ENCODE results near the gene COQ9.

The COQ9 gene

DNA sequence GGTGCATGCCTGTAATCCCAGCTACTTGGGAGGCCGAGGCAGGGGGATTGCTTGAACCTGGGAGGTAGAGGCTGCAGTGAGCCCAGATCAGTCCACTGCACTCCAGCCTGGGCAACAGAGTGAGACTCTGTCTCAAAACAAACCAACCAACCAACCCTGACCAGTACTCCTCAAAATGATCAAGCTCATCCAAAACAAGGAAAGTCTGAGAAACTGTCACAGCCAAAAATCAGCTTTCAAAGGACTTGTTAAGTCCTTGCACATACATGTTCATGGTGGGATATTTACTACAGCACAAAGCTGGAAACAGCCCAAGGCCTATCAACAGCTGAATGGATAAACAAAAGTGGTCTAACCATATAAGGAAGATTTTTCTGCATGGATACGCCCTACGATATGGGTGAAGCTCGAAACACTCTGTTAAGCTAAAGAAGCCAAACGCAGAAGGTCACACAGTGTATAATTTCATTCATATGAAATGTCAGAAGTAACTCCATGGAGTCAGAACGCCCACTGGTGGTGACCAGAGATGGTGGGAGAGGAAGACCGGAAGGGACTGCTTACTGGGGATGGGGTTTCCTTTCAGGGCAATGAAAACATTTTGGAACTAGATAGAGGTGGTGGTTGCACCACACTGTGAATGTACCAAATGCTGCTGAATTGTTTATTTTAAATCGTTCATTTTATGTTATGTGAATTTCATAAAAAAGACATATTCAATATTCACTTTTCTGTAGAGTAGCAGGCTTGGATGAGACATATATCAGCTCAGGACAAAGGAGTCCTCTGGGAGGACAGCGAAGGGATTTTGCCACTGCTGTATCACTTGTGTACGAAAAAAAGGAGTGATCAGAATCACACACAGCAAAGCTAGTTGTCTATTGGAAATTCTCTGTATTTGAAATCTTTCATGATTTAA is 25.0 kb upstream of the COQ9 start:
- no peaks in the 10 kb centered on the region; the same call in none of the 2 replicates for H3K36me3 ChIP-seq
- peak; percentile 59 for DNase-seq
- no peak overlapping the region for H3K4me3 ChIP-seq (ENCODE audit: low read depth, low read length)
- H3K27me3 ChIP-seq (ENCODE audit: insufficient read depth, low read depth, severe bottlenecking) = no peaks in the 10 kb centered on the region
- TF ChIP-seq, protein P1, sequence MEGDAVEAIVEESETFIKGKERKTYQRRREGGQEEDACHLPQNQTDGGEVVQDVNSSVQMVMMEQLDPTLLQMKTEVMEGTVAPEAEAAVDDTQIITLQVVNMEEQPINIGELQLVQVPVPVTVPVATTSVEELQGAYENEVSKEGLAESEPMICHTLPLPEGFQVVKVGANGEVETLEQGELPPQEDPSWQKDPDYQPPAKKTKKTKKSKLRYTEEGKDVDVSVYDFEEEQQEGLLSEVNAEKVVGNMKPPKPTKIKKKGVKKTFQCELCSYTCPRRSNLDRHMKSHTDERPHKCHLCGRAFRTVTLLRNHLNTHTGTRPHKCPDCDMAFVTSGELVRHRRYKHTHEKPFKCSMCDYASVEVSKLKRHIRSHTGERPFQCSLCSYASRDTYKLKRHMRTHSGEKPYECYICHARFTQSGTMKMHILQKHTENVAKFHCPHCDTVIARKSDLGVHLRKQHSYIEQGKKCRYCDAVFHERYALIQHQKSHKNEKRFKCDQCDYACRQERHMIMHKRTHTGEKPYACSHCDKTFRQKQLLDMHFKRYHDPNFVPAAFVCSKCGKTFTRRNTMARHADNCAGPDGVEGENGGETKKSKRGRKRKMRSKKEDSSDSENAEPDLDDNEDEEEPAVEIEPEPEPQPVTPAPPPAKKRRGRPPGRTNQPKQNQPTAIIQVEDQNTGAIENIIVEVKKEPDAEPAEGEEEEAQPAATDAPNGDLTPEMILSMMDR (IDR thresholded peaks at IDR 0.05; ENCODE audit: low read depth, low read length) = peak; percentile 64
- H3K27ac ChIP-seq = no peak overlapping the region
- no peaks in the 10 kb centered on the region for H3K9me3 ChIP-seq (ENCODE audit: severe bottlenecking)

GRCh38 chr16:57423152-57423551 is 24.1 kb upstream of the COQ9 start:
- Histone ChIP-seq H3K27me3 (ENCODE audit: insufficient read depth, low read depth, severe bottlenecking) (no peaks in the 10 kb centered on the region), H3K4me3 (ENCODE audit: low read depth, low read length) (no peak overlapping the region), H3K9me3 (ENCODE audit: severe bottlenecking) (no peaks in the 10 kb centered on the region), H3K27ac (no peak overlapping the region), H3K36me3 (no peaks in the 10 kb centered on the region; the same call in none of the 2 replicates)
- DNase-seq = no peak
- TF ChIP-seq, protein P1 (IDR thresholded peaks at IDR 0.05; ENCODE audit: low read depth, low read length) = no peak

DNA sequence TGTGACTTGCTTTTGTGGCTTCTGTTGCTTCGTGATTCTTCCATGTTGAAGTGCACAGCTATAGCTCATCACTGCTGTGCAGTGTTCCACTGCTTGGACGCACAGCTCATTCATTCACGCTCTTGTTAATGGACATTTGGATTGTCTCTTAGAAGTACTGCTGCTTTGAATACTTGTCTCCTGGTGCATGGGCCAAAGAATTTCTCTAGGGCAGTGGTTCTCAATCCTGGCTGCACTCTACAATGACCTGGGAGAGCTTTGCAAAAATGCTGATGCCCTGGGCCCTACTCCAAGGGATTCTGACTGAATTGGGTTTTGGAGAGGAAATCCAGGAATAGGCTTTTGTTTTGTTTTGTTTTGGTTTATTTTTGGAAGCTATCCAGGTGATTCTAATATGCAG is 22.7 kb upstream of the COQ9 start:
- TF ChIP-seq, protein P1 (IDR thresholded peaks at IDR 0.05; ENCODE audit: low read depth, low read length) = no peak
- Histone ChIP-seq H3K36me3 (peaks cover 3% of the 10 kb centered on the region), H3K9me3 (ENCODE audit: severe bottlenecking) (no peaks in the 10 kb centered on the region), H3K27ac (no peak overlapping the region), H3K4me3 (ENCODE audit: low read depth, low read length) (no peak overlapping the region), H3K27me3 (ENCODE audit: insufficient read depth, low read depth, severe bottlenecking) (no peaks in the 10 kb centered on the region)
- DNase-seq = no peak

- DNase-seq = no peak
- Histone ChIP-seq H3K27me3 (ENCODE audit: insufficient read depth, low read depth, severe bottlenecking) (no peaks in the 10 kb centered on the region), H3K27ac (peak overlapping the region; percentile 74), H3K9me3 (ENCODE audit: severe bottlenecking) (no peaks in the 10 kb centered on the region), H3K36me3 (peaks cover 19% of the 10 kb centered on the region), H3K4me3 (ENCODE audit: low read depth, low read length) (no peak overlapping the region)
- TF ChIP-seq, protein P1 (IDR thresholded peaks at IDR 0.05; ENCODE audit: low read depth, low read length) = no peak
These were observed 20.9 kb upstream of the COQ9 start for GRCh38 chr16:57426356-57426755.

- no peak overlapping the region for H3K4me3 ChIP-seq (ENCODE audit: low read depth, low read length)
- H3K9me3 ChIP-seq (ENCODE audit: severe bottlenecking) = no peaks in the 10 kb centered on the region
- TF ChIP-seq, protein P1 (IDR thresholded peaks at IDR 0.05; ENCODE audit: low read depth, low read length) = no peak
- H3K27ac ChIP-seq = peak overlapping the region; percentile 74
- H3K36me3 ChIP-seq = peaks cover 26% of the 10 kb centered on the region
- DNase-seq = peak; percentile 77
- H3K27me3 ChIP-seq (ENCODE audit: insufficient read depth, low read depth, severe bottlenecking) = no peaks in the 10 kb centered on the region
These were observed 20.0 kb upstream of the COQ9 start for GRCh38 chr16:57427307-57427706.

Data from WERI-Rb-1 (cell line).